Activated CD4-positive, alpha-beta T cell treated with anti-CD3 and anti-CD28 coated beads, Interleukin-2, amount 50 U/mL, for 4 hours (primary cell): ENCODE measurements around the gene TMEM255B.

Source experiments
- DNase-seq, 2 experiments: peaks; one replicate each; pipeline ENCODE4 v3.0.0-alpha.2; 2020

The TMEM255B gene

GRCh38 chr13:113806526-113806925, 47.5 kb downstream of the TMEM255B start:
- DNase-seq, result no peak

- DNase-seq, result no peak
Observed at GRCh38 chr13:113808058-113808834, 49.2 kb downstream of the TMEM255B start.

GRCh38 chr13:113809934-113810333, 50.9 kb downstream of the TMEM255B start:
- no peak for DNase-seq

- no peak for DNase-seq
Observed at GRCh38 chr13:113810640-113811039, 51.6 kb downstream of the TMEM255B start.

- DNase-seq, result no peak
Observed at GRCh38 chr13:113811081-113811928, 52.3 kb downstream of the TMEM255B start.

GRCh38 chr13:113812178-113813040, 53.4 kb downstream of the TMEM255B start:
- no peak for DNase-seq

- DNase-seq, result no peak
Observed at GRCh38 chr13:113813070-113813748, 54.2 kb downstream of the TMEM255B start.

GRCh38 chr13:113813749-113814434, 54.9 kb downstream of the TMEM255B start:
- DNase-seq, result no peak

- no peak for DNase-seq
Observed at GRCh38 chr13:113814435-113814821, 55.4 kb downstream of the TMEM255B start.

- no peak for DNase-seq
Observed at GRCh38 chr13:113815151-113816058, 56.4 kb downstream of the TMEM255B start.

- DNase-seq, result no peak
Observed at GRCh38 chr13:113816254-113816929, 57.4 kb downstream of the TMEM255B start.

GRCh38 chr13:113816946-113817859, 58.2 kb downstream of the TMEM255B start:
- DNase-seq, result peak; percentile 81 to 84

- DNase-seq, result no peak
Observed at GRCh38 chr13:113817860-113818691, 59.0 kb downstream of the TMEM255B start.

GRCh38 chr13:113818700-113819295, 59.8 kb downstream of the TMEM255B start:
- DNase-seq, result no peak

GRCh38 chr13:113819341-113819730, 60.3 kb downstream of the TMEM255B start:
- DNase-seq, result no peak

GRCh38 chr13:113819731-113820715, 61.0 kb downstream of the TMEM255B start:
- DNase-seq, result no peak
